K562 (cell line): Measurements from ENCODE around the gene SCIN. TPM values are rescaled to one million over a fixed set of nuclear protein-coding genes. Genes with fewer than 3 reads are reported as not detected.

Source experiments
- FOXO4 ChIP-seq: fragments of 450-650 bp; formaldehyde crosslinking; IDR thresholded peaks from 2 replicates; pipeline ENCODE4 v1.4.0; 2020; ENCODE audit warnings: mild to moderate bottlenecking, moderate library complexity
- MEF2D ChIP-seq: conservative IDR thresholded peaks from 2 replicates; pipeline ENCODE4 v1.6.1; 2016; ENCODE audit warnings: low read depth, missing genetic modification characterization, missing compliant biosample characterization
- NKRF ChIP-seq: fragments of 450-650 bp; IDR thresholded peaks from 2 replicates; pipeline ENCODE4 v1.6.1; 2016; ENCODE audit warnings: borderline replicate concordance
- NR1H2 ChIP-seq: sonication (generic); formaldehyde crosslinking; IDR thresholded peaks from 2 replicates; pipeline ENCODE4 v1.4.0; 2020; ENCODE audit warnings: mild to moderate bottlenecking, missing genetic modification reagents
- NR2C2 ChIP-seq, 2 experiments: fragments of 200-800 bp in 1 of 2; sonication (Bioruptor generic) in 1 of 2; sonication (generic) in 1 of 2; formaldehyde crosslinking in 1 of 2; IDR thresholded peaks; 2 replicates each; pipeline versions ENCODE4 v1.6.1 to v1.8.0; 2016 to 2022; ENCODE audit warnings: mild to moderate bottlenecking in 1 of 2, missing compliant biosample characterization in 1 of 2, missing genetic modification characterization in 1 of 2, missing genetic modification reagents in 1 of 2
- SMARCA4 ChIP-seq: fragments of 450-650 bp; IDR thresholded peaks from 2 replicates; pipeline ENCODE4 v1.6.1; 2016
- SMC3 ChIP-seq: conservative IDR thresholded peaks from 2 replicates; pipeline ENCODE4 v1.6.1; 2011; ENCODE audit warnings: low read depth, low read length, improper control_type of control experiment; ENCODE audit not compliant: insufficient read depth
- ZBTB5 ChIP-seq: fragments of 450-650 bp; IDR thresholded peaks from 2 replicates; pipeline ENCODE4 v1.6.1; 2017; ENCODE audit warnings: antibody characterized with exemption
- polyA plus RNA-seq, 8 experiments: library from polyadenylated mRNA; depleted of rRNA in 4 of 8; stranded (reverse) in 5 of 8; unstranded in 3 of 8; fragments of >200 nt; fragmentation: Nextera tagmentation in 2 of 8; fragmentation: Illumina TruSeq in 1 of 8; extraction: Ambion mirVana in 2 of 8; extraction: Trizol in 1 of 8; gene quantifications; 2 replicates each; pipeline versions ENCODE4 v1.2.1 to v1.2.3, GENCODE V29; 2011 to 2014; ENCODE audit warnings: inconsistent platforms in 1 of 8, missing spikeins in 1 of 8
- total RNA-seq, 7 experiments: library from RNA; depleted of rRNA in 6 of 7; stranded (reverse); fragments of >200 nt in 6 of 7; fragmentation: Illumina TruSeq in 2 of 7; extraction: Trizol in 2 of 7; gene quantifications; 2 replicates each; pipeline versions ENCODE4 v1.2.1 to v1.2.3, GENCODE V29; 2011 to 2021; ENCODE audit warnings: low replicate concordance in 1 of 7

SCIN gene
- total and polyA plus RNA-seq, 9 of the 15 experiments (the other 6 are each of a cell fraction or from before 2014, with no cell fraction given), result 0.67 to 18.2 (median 10.6) TPM

GRCh38 chr7:12674861-12675260 is 104.3 kb downstream of the SCIN start (continued):
- TF ChIP-seq MEF2D (tag), result no peak
- no peak for TF ChIP-seq ZBTB5
- no peak for TF ChIP-seq FOXO4
- no peak for TF ChIP-seq NR2C2 (CRISPR knock-in tag; IDR thresholded peaks at IDR 0.05)
- TF ChIP-seq NR2C2 (tag; IDR thresholded peaks at IDR 0.05), result no peak
- TF ChIP-seq SMARCA4, result peak; percentile 16; the same call in 1 of the 2 replicates
- TF ChIP-seq NKRF, result no peak
- 0 out of 2 replicates have a peak, but pooled peaks have one; percentile 20 for TF ChIP-seq SMC3
- no peak for TF ChIP-seq NR1H2 (CRISPR knock-in tag)
